Osteocyte (in vitro differentiated cells): ENCODE data around the gene ATP7B. TPM values are rescaled to one million over a fixed set of nuclear protein-coding genes. Genes with fewer than 3 reads are reported as not detected.

Experiments used
- DNase-seq: peaks from one replicate; pipeline ENCODE4 v3.0.0; 2021; ENCODE audit warnings: mixed read lengths; ENCODE audit not compliant: unreplicated experiment; ENCODE audit errors: extremely low spot score
- H3K27ac Mint-ChIP-seq: one replicate; pipeline ENCODE4 v1.8.0; 2021; ENCODE audit warnings: mild to moderate bottlenecking, mixed read lengths; ENCODE audit not compliant: unreplicated experiment
- H3K27me3 Mint-ChIP-seq: one replicate; pipeline ENCODE4 v1.8.0; 2021; ENCODE audit warnings: mixed read lengths; ENCODE audit not compliant: unreplicated experiment
- H3K36me3 Mint-ChIP-seq: one replicate; pipeline ENCODE4 v1.8.0; 2021; ENCODE audit warnings: mixed read lengths; ENCODE audit not compliant: unreplicated experiment
- H3K4me1 Mint-ChIP-seq: one replicate; pipeline ENCODE4 v1.8.0; 2021; ENCODE audit warnings: mixed read lengths; ENCODE audit not compliant: unreplicated experiment
- H3K4me3 Mint-ChIP-seq: one replicate; pipeline ENCODE4 v1.8.0; 2021; ENCODE audit warnings: mild to moderate bottlenecking, moderate library complexity, mixed read lengths; ENCODE audit not compliant: unreplicated experiment
- H3K9me3 Mint-ChIP-seq: one replicate; pipeline ENCODE4 v1.8.0; 2021; ENCODE audit warnings: mixed read lengths; ENCODE audit not compliant: unreplicated experiment
- CTCF ChIP-seq: fragments of 200-600 bp; sonication (generic); IDR thresholded peaks from 2 replicates; pipeline ENCODE4 v1.5.0; 2021; ENCODE audit warnings: antibody characterized with exemption, mild to moderate bottlenecking, moderate library complexity
- total RNA-seq: library from RNA; stranded (reverse); gene quantifications from 2 replicates; pipeline ENCODE4 v1.2.1, GENCODE V29; 2021

The ATP7B gene
- total RNA-seq, 1 donor from 2014 or later: 10.4 TPM

GRCh38 chr13:51931606-51932005, 79.6 kb downstream of the ATP7B start:
- Mint-ChIP-seq H3K4me1 (no peaks in the 10 kb centered on the region), H3K27ac (no peak overlapping the region), H3K9me3 (no peaks in the 10 kb centered on the region), H3K4me3 (no peak overlapping the region), H3K36me3 (no peaks in the 10 kb centered on the region), H3K27me3 (no peaks in the 10 kb centered on the region)
- TF ChIP-seq CTCF: no peak
- DNase-seq: no peak

- H3K9me3 Mint-ChIP-seq: no peaks in the 10 kb centered on the region
- no peak for TF ChIP-seq CTCF
- no peak for DNase-seq
- H3K4me1 Mint-ChIP-seq: no peaks in the 10 kb centered on the region
- no peak overlapping the region for H3K27ac Mint-ChIP-seq
- no peaks in the 10 kb centered on the region for H3K36me3 Mint-ChIP-seq
- H3K4me3 Mint-ChIP-seq: no peak overlapping the region
- no peaks in the 10 kb centered on the region for H3K27me3 Mint-ChIP-seq
Observed at GRCh38 chr13:51929699-51930098, 81.6 kb downstream of the ATP7B start.

GRCh38 chr13:51928231-51928630, 83.0 kb downstream of the ATP7B start:
- DNase-seq: no peak
- H3K4me3 Mint-ChIP-seq: no peak overlapping the region
- TF ChIP-seq CTCF: no peak
- no peaks in the 10 kb centered on the region for H3K36me3 Mint-ChIP-seq
- H3K27me3 Mint-ChIP-seq: no peaks in the 10 kb centered on the region
- no peak overlapping the region for H3K27ac Mint-ChIP-seq
- no peaks in the 10 kb centered on the region for H3K9me3 Mint-ChIP-seq
- no peaks in the 10 kb centered on the region for H3K4me1 Mint-ChIP-seq

GRCh38 chr13:51927129-51927528, 84.1 kb downstream of the ATP7B start:
- Mint-ChIP-seq H3K4me3 (no peak overlapping the region), H3K4me1 (no peaks in the 10 kb centered on the region), H3K27me3 (no peaks in the 10 kb centered on the region), H3K27ac (no peak overlapping the region), H3K9me3 (no peaks in the 10 kb centered on the region), H3K36me3 (no peaks in the 10 kb centered on the region)
- no peak for TF ChIP-seq CTCF
- no peak for DNase-seq

GRCh38 chr13:51926528-51926885, 84.7 kb downstream of the ATP7B start:
- Mint-ChIP-seq H3K4me1 (no peaks in the 10 kb centered on the region), H3K4me3 (no peak overlapping the region), H3K27me3 (no peaks in the 10 kb centered on the region), H3K27ac (no peak overlapping the region), H3K36me3 (no peaks in the 10 kb centered on the region), H3K9me3 (no peaks in the 10 kb centered on the region)
- no peak for DNase-seq
- no peak for TF ChIP-seq CTCF
